H1 (cell line): ENCODE results near the gene STT3B. TPM values are rescaled to one million over a fixed set of nuclear protein-coding genes. Genes with fewer than 3 reads are reported as not detected.

ENCODE experiments used
- CTCF ChIA-PET: fragments of 300-600 bp; sonication (Branson Sonifier 250); formaldehyde crosslinking; loops from one replicate; lab custom pipeline; 2021; ENCODE audit not compliant: partially characterized antibody; lab: Charles Lee
- POLR2A ChIA-PET: fragments of 300-600 bp; sonication (Branson Sonifier 250); formaldehyde crosslinking; loops from one replicate; lab custom pipeline; 2021; ENCODE audit warnings: inconsistent platforms; ENCODE audit not compliant: partially characterized antibody; lab: Charles Lee
- DNase-seq, 2 experiments: peaks; one replicate each; pipeline versions ENCODE4 v3.0.0 to v3.0.0-alpha.2; 2010 to 2022; ENCODE audit warnings: low spot score in 2 of 2, low read depth in 1 of 2, mixed read lengths in 1 of 2
- FAIRE-seq: peaks from 2 replicates; lab custom pipeline; 2011; peaks lifted over from hg19 to GRCh38; lab: Jason Lieb, UNC
- H2AFZ ChIP-seq: 2 replicates; pipeline ENCODE4 v1.8.1; 2012; ENCODE audit warnings: low read length, inconsistent platforms
- H2AK5ac ChIP-seq: 2 replicates; pipeline ENCODE4 v1.6.1; 2013; ENCODE audit warnings: low read depth, low read length
- H2BK120ac ChIP-seq: replicated peaks from 2 replicates; pipeline ENCODE3; 2013; ENCODE audit warnings: low read depth, low read length, inconsistent platforms
- H2BK12ac ChIP-seq: 2 replicates; pipeline ENCODE4 v1.6.1; 2013; ENCODE audit warnings: low read depth, low read length
- H2BK15ac ChIP-seq: 2 replicates; pipeline ENCODE4 v1.6.1; 2013; ENCODE audit warnings: low read length
- H2BK20ac ChIP-seq: 2 replicates; pipeline ENCODE4 v1.6.1; 2013; ENCODE audit warnings: low read length
- H2BK5ac ChIP-seq: 2 replicates; pipeline ENCODE4 v1.6.1; 2013; ENCODE audit warnings: low read depth, low read length
- H3K14ac ChIP-seq: 2 replicates; pipeline ENCODE4 v1.6.1; 2013; ENCODE audit warnings: inconsistent platforms; ENCODE audit not compliant: insufficient read length
- H3K18ac ChIP-seq: 2 replicates; pipeline ENCODE4 v1.6.1; 2013; ENCODE audit warnings: low read length; ENCODE audit errors: extremely low read depth
- H3K23ac ChIP-seq: 2 replicates; pipeline ENCODE4 v1.6.1; 2013; ENCODE audit warnings: inconsistent platforms; ENCODE audit not compliant: insufficient read length
- H3K23me2 ChIP-seq: 2 replicates; pipeline ENCODE4 v1.6.1; 2013; ENCODE audit warnings: low read depth, low read length
- H3K27ac ChIP-seq: 2 replicates; pipeline ENCODE4 v1.6.1; 2011; ENCODE audit warnings: low read depth, low read length, inconsistent platforms
- H3K27me3 ChIP-seq, 4 experiments: replicated peaks in 1 of 4; 1 replicate in 1 of 4; 2 replicates in 3 of 4; pipeline versions ENCODE4 v1.6.1 to v1.8.1; 2011 to 2013; ENCODE audit warnings: low read length in 3 of 4, mild to moderate bottlenecking in 3 of 4, inconsistent platforms in 2 of 4, mixed read lengths in 2 of 4, moderate library complexity in 1 of 4; ENCODE audit not compliant: control insufficient read depth in 3 of 4, insufficient read depth in 3 of 4; ENCODE audit errors: extremely low read depth in 1 of 4
- H3K36me3 ChIP-seq, 4 experiments: 2 replicates each; pipeline versions ENCODE4 v1.6.1 to v1.8.1; 2011 to 2013; ENCODE audit warnings: mild to moderate bottlenecking in 4 of 4, low read length in 3 of 4, moderate library complexity in 2 of 4, control low read depth in 1 of 4, inconsistent platforms in 1 of 4; ENCODE audit not compliant: insufficient read depth in 4 of 4, control insufficient read depth in 2 of 4
- H3K4ac ChIP-seq: replicated peaks from 2 replicates; pipeline ENCODE3; 2013; ENCODE audit warnings: low read length, low read depth, mixed read lengths, inconsistent platforms; ENCODE audit not compliant: insufficient read length
- H3K4me1 ChIP-seq, 4 experiments: replicated peaks in 1 of 4; 1 replicate in 1 of 4; 2 replicates in 3 of 4; pipeline versions ENCODE4 v1.6.1 to v1.8.1; 2011 to 2013; ENCODE audit warnings: low read length in 3 of 4, inconsistent platforms in 2 of 4, mixed read lengths in 1 of 4; ENCODE audit not compliant: insufficient read depth in 4 of 4, control insufficient read depth in 3 of 4
- H3K4me2 ChIP-seq, 2 experiments: 2 replicates each; pipeline versions ENCODE4 v1.6.1 to v1.8.1; 2011 to 2013; ENCODE audit warnings: low read depth in 2 of 2, low read length in 2 of 2, control low read depth in 1 of 2, inconsistent platforms in 1 of 2, mild to moderate bottlenecking in 1 of 2; ENCODE audit not compliant: insufficient read depth in 1 of 2
- H3K4me3 ChIP-seq, 4 experiments: fragments of 200-600, 300-600 bp in 1 of 4; sonication (generic), shearing (Covaris generic), sonication (Bioruptor Twin) in 1 of 4; 2 replicates each; pipeline versions ENCODE4 v1.5.1 to v1.8.1; 2011 to 2016; ENCODE audit warnings: low read length in 4 of 4, low read depth in 3 of 4, control low read depth in 2 of 4, inconsistent platforms in 2 of 4, mild to moderate bottlenecking in 2 of 4, mixed read lengths in 1 of 4, moderate library complexity in 1 of 4; ENCODE audit not compliant: insufficient read depth in 2 of 4; ENCODE audit errors: extremely low read depth in 1 of 4
- H3K56ac ChIP-seq: replicated peaks from 2 replicates; pipeline ENCODE3; 2013; ENCODE audit warnings: low read depth, mild to moderate bottlenecking, mixed read lengths, low read length, inconsistent platforms; ENCODE audit not compliant: insufficient read length
- H3K79me1 ChIP-seq: 2 replicates; pipeline ENCODE4 v1.6.1; 2013; ENCODE audit warnings: low read depth, low read length, control low read depth
- H3K79me2 ChIP-seq, 2 experiments: 2 replicates each; pipeline versions ENCODE4 v1.6.1 to v1.8.1; 2012 to 2013; ENCODE audit warnings: low read length in 2 of 2, mild to moderate bottlenecking in 2 of 2, inconsistent platforms in 1 of 2; ENCODE audit not compliant: insufficient read depth in 2 of 2, control insufficient read depth in 1 of 2
- H3K9ac ChIP-seq, 4 experiments: replicated peaks in 1 of 4; 1 replicate in 1 of 4; 2 replicates in 3 of 4; pipeline versions ENCODE4 v1.6.1 to v1.8.1; 2011 to 2013; ENCODE audit warnings: low read depth in 3 of 4, low read length in 3 of 4, control low read depth in 2 of 4, mild to moderate bottlenecking in 2 of 4, moderate library complexity in 2 of 4, inconsistent platforms in 1 of 4; ENCODE audit errors: extremely low read depth in 1 of 4
- H3K9me3 ChIP-seq, 2 experiments: 2 replicates each; pipeline versions ENCODE4 v1.6.1 to v1.8.1; 2012 to 2013; ENCODE audit warnings: mild to moderate bottlenecking in 2 of 2, moderate library complexity in 2 of 2, control low read depth in 1 of 2, inconsistent platforms in 1 of 2, low read depth in 1 of 2, low read length in 1 of 2, mixed read lengths in 1 of 2; ENCODE audit not compliant: insufficient read depth in 2 of 2
- H4K20me1 ChIP-seq, 2 experiments: replicated peaks in 1 of 2; 2 replicates each; pipeline versions ENCODE3 to v1.8.1; 2011 to 2013; ENCODE audit warnings: inconsistent platforms in 2 of 2, low read length in 2 of 2, mild to moderate bottlenecking in 1 of 2; ENCODE audit not compliant: insufficient read depth in 2 of 2, control insufficient read depth in 1 of 2
- H4K5ac ChIP-seq: 2 replicates; pipeline ENCODE4 v1.6.1; 2013; ENCODE audit warnings: low read length, low read depth, mixed read lengths, inconsistent platforms; ENCODE audit not compliant: insufficient read length
- H4K8ac ChIP-seq: 2 replicates; pipeline ENCODE4 v1.8.0; 2013; ENCODE audit warnings: mild to moderate bottlenecking, moderate library complexity, low read length, inconsistent platforms; ENCODE audit not compliant: insufficient read depth; ENCODE audit errors: extremely low read depth
- H4K91ac ChIP-seq: replicated peaks from 2 replicates; pipeline ENCODE3; 2013; ENCODE audit warnings: low read length, mixed read lengths, inconsistent platforms; ENCODE audit not compliant: insufficient read length
- CHD1 ChIP-seq: IDR thresholded peaks from 2 replicates; pipeline ENCODE4 v1.6.1; 2012; ENCODE audit warnings: low read depth, low read length, improper control_type of control experiment
- CHD2 ChIP-seq: IDR thresholded peaks from 2 replicates; pipeline ENCODE4 v1.6.1; 2012; ENCODE audit warnings: low read length, improper control_type of control experiment
- CTBP2 ChIP-seq: IDR thresholded peaks from 2 replicates; pipeline ENCODE4 v1.7.0; 2011; ENCODE audit warnings: borderline replicate concordance, mild to moderate bottlenecking, moderate library complexity, mixed read lengths, low read length; ENCODE audit not compliant: insufficient read depth, insufficient read length
- RFX5 ChIP-seq: IDR thresholded peaks from 2 replicates; pipeline ENCODE4 v1.6.1; 2011; ENCODE audit warnings: low read depth, low read length, improper control_type of control experiment, borderline replicate concordance
- RNF2 ChIP-seq: fragments of 200-900, 300-1000 bp; sonication (generic); IDR thresholded peaks from 2 replicates; pipeline ENCODE4 v1.7.1; 2016; ENCODE audit warnings: borderline replicate concordance, low read depth, mild to moderate bottlenecking, antibody characterized with exemption, low read length; ENCODE audit not compliant: poor library complexity, severe bottlenecking; ENCODE audit errors: missing control alignments
- SP2 ChIP-seq: IDR thresholded peaks from 2 replicates; pipeline ENCODE4 v1.6.1; 2012; ENCODE audit warnings: mild to moderate bottlenecking, low read length, inconsistent platforms
- SUZ12 ChIP-seq: fragments of 200-600 bp; sonication (generic); IDR thresholded peaks from 2 replicates; pipeline ENCODE4 v1.6.1; 2012; ENCODE audit warnings: mild to moderate bottlenecking, inconsistent platforms, low read length, moderate library complexity, mixed read lengths
- TCF12 ChIP-seq: IDR thresholded peaks from 2 replicates; pipeline ENCODE4 v1.6.1; 2011; ENCODE audit warnings: low read depth, mild to moderate bottlenecking, low read length
- WGBS, 2 experiments: shearing (Covaris generic) in 1 of 2; methylation state at CpG; one replicate each; pipeline versions ENCODE4 v1.1.6 to v1.1.7; 2013 to 2015; ENCODE audit warnings: low lambda C conversion rate in 2 of 2, mixed read lengths in 2 of 2, inconsistent platforms in 1 of 2, low coverage in 1 of 2, missing lambda C conversion rate in 1 of 2; ENCODE audit not compliant: insufficient replicate concordance in 2 of 2, insufficient coverage in 1 of 2, insufficient read length in 1 of 2; ENCODE audit errors: extremely low coverage in 1 of 2, missing lambda C conversion rate in 1 of 2; 5-methylcytosine and 5-hydroxymethylcytosine counted together
- polyA plus RNA-seq, 7 experiments: library from polyadenylated mRNA; depleted of rRNA in 3 of 7; stranded (reverse) in 5 of 7; unstranded in 2 of 7; fragments of >200 nt in 5 of 7; fragments of 200-250 nt in 2 of 7; gene quantifications; 1 replicate in 5 of 7; 2 replicates in 1 of 7; 4 replicates in 1 of 7; pipeline versions ENCODE4 v1.2.1 to v1.2.3, GENCODE V29; 2011 to 2013; ENCODE audit warnings: missing spikeins in 2 of 7, mixed read lengths in 2 of 7
- total RNA-seq: library from RNA; stranded (reverse); fragmentation: NEBNext Ultra II Directional; extraction: Animal tissue kit (Norgen Biotek cat#: 25700); gene quantifications from 2 replicates; pipeline ENCODE4 v1.2.1, GENCODE V29; 2021
- TF ChIP-seq, protein P1 (sequence below): IDR thresholded peaks from 2 replicates; pipeline ENCODE4 v1.6.1; 2012; ENCODE audit warnings: low read length, inconsistent platforms
- TF ChIP-seq, protein P2 (sequence below): IDR thresholded peaks from 2 replicates; pipeline ENCODE4 v1.6.1; 2012; ENCODE audit warnings: inconsistent platforms

The STT3B gene
- total and polyA plus RNA-seq, 2 of the 8 experiments (the other 6 are each of a cell fraction or from before 2014, with no cell fraction given): 43.5 to 134 TPM

DNA sequence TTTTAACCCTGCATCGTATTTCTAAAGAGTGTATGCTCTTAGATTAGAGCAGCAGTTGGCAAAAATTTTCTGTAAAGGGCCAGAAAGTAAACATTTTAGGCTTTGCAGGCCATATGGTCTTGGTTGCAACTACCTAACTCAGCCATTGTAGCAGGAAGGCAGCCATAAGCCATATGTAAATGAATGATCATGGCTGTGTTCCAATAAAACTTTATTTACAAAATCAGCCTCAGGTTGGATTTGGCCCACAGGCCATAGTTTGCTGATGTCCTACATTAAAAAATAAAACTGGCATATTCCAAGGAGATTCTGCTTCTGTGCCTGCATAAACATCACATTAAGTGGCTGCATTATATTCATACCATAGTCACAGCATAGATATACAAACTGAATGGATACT is 134.9 kb downstream of the STT3B start:
- Histone ChIP-seq H3K27me3 (no peaks in the 10 kb centered on the region), H2BK120ac (no peak overlapping the region), H3K36me3 (peaks cover 0 to 9% (median 4%) of the 10 kb centered on the region in 4 experiments; a peak in 6 of 8 replicates), H2BK5ac (no peak overlapping the region), H3K4ac (no peak overlapping the region), H2BK15ac (no peak overlapping the region), H4K8ac (no peak overlapping the region), H3K18ac (no peak overlapping the region), H3K56ac (no peak overlapping the region), H3K9ac (no peak overlapping the region), H3K9me3 (no peaks in the 10 kb centered on the region), H4K20me1 (peaks cover 0 to 2% of the 10 kb centered on the region in 2 experiments), H2AFZ (no peak overlapping the region), H2BK12ac (no peak overlapping the region), H2BK20ac (no peak overlapping the region), H3K79me2 (no peaks in the 10 kb centered on the region), H4K91ac (no peak overlapping the region), H3K23ac (no peak overlapping the region), H3K14ac (no peak overlapping the region), H2AK5ac (no peak overlapping the region), H3K23me2 (no peaks in the 10 kb centered on the region), H3K4me3 (no peak overlapping the region), H4K5ac (no peak overlapping the region), H3K4me2 (no peak overlapping the region), H3K79me1 (no peaks in the 10 kb centered on the region; the same call in 1 of the 2 replicates), H3K27ac (no peak overlapping the region), H3K4me1 (no peaks in the 10 kb centered on the region)
- ChIA-PET POLR2A (no interaction called here), CTCF (interaction anchor here (0.8 to 1.0 kb wide), 2 partner anchors 277 to 508 kb away, joined by 3 read pairs; no protein-coding TSS in a partner anchor)
- FAIRE-seq: no peak
- no peak for DNase-seq
- 100% methylated on average over 1 of the region's 1 CpG; no CpG with 5 or more reads in 1 of the 2 experiments for WGBS, 2 experiments
- TF ChIP-seq RNF2 (no peak), SP2 (no peak), CTBP2 (no peak), SUZ12 (no peak), CHD2 (no peak), TCF12 (no peak), RFX5 (no peak), CHD1 (no peak)
- TF ChIP-seq, protein P1, sequence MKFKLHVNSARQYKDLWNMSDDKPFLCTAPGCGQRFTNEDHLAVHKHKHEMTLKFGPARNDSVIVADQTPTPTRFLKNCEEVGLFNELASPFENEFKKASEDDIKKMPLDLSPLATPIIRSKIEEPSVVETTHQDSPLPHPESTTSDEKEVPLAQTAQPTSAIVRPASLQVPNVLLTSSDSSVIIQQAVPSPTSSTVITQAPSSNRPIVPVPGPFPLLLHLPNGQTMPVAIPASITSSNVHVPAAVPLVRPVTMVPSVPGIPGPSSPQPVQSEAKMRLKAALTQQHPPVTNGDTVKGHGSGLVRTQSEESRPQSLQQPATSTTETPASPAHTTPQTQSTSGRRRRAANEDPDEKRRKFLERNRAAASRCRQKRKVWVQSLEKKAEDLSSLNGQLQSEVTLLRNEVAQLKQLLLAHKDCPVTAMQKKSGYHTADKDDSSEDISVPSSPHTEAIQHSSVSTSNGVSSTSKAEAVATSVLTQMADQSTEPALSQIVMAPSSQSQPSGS: no peak
- TF ChIP-seq, protein P2, sequence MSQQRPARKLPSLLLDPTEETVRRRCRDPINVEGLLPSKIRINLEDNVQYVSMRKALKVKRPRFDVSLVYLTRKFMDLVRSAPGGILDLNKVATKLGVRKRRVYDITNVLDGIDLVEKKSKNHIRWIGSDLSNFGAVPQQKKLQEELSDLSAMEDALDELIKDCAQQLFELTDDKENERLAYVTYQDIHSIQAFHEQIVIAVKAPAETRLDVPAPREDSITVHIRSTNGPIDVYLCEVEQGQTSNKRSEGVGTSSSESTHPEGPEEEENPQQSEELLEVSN: no peak
